HG03139 (cell line): ENCODE results near the gene ASTN2.

ENCODE experiments used
- ATAC-seq: cut with Tn5 transposase; IDR thresholded peaks from one replicate; pipeline ENCODE4 v1.9.1; 2021; ENCODE audit not compliant: unreplicated experiment

The ASTN2 gene

GRCh38 chr9:116647515-116647809, 767.4 kb downstream of the ASTN2 start:
- ATAC-seq: no peak

DNA sequence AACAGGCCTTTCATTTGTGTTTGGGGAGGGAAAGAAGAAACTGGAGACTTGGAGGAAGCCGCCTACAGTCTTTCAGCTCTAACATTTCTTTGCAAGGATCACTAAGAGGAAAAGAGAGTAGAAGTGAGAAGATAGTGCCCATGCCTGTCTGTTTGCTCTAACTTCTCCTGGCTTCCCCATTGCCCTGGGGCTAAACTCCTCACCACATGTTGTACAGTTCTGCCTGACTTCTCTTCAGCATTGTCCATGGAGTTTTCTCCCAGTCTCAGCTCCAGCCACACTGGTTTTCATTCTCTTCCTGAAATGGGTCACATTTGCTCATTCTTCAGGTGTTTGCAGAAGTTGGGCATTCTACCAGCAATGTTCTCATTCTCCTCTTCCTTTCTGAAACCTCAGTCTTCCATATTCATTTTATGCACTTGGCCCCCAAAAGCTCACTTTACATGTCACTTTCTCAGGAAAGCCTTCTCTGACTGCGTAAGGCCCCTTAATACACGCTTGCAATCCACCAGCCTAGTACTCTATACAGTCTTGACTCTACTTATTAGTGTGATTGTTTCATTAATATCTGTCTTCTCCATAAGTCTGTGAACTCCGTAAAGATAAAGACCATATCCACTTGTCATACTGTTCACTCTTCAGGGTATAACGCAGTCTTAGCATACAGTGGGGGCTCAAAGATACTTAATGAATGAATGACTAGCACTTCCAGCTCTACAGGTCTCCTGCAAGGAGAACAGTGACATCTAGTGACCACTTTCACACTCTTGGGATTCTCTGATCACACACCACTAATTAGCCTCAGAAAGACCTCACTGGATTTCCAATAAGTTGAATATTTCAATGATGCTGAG, 768.0 kb downstream of the ASTN2 start:
- no peak for ATAC-seq

DNA sequence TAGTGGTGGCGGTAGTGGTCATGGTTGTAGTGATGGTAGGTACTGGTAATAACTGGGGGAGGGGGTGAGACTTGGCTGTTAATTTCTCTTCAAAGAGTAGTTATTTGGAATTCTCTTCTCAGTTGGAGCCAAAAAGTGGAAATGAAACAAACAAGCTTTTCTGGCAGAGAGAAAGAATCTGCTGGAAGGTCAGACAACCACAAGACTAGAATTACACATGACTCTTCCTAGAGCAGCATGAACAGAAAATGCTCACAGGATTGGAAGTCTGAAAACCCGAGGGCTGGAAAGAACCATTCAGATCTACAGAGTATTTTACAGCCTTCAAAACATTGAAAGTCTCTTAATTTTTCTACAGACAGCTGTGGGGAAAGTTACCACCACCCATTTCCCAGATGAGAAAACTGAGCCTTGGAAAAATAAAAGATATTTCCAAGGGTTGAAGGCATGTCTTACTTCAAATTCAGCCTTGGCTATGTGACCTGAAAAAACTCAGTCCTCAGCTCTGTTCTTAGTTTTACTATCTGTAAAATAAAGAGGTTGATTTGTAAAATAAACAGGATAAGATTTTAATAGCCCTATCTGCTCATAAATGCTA, 770.7 kb downstream of the ASTN2 start:
- no peak for ATAC-seq

- no peak for ATAC-seq
Observed at GRCh38 chr9:116643691-116644090, 771.2 kb downstream of the ASTN2 start.

DNA sequence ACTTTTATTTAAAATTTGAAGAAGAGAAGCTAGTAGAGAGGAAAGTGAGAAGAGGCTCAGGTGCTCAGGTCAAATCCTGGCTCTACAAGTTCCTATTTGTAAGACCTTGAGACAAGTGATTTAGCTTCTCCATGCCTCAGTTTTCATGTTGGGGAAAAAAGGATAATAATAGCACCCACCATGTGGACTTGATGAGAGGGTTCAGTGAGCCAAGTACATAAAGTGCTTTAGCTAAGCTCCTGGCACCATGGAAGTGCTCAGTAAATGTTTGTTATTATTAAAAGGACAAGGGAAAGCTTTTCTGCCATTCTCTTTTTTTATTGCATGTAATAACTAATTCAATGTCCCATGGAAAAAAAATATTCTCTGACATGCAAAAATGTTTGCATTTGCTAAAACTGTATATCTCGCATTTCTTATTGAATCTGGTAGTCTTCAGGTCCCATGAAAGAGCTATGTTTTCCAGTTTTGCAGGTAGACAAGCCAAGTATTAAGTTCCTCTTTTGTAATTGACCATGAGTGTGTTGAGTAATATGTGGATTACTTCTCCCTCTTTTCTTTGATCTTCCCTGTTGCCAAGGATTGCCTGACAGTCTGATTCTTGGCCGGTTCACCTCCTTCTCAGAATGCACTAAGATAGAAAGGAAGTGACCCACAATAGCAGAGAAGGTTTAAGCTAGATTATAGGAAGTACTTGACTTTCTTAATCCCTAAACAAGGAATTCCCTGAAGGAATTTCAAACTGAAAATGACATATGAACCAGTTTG, 773.4 kb downstream of the ASTN2 start:
- no peak for ATAC-seq

DNA sequence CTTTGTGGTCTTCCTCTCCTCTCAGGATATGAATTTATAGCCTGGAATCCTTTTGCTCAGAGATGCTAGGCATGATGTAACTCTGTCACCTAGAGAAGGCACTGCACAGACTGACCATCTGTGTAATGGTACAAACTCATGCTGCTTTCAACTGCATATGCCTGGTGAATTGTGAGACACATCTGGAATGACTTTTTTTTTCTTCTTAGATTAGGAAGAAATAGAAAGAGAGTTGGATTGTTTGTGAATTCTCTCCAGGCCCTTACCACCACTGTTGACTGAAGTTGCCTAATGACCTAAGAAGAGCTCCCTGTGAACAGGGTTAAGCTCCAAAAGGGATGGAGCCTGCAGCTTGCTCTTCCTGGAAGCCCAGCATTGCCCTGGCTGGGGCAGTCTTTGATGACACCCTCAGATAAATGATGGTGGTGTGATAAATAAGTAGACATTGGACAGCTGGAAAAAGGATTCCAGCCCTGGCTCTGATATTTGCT, 775.6 kb downstream of the ASTN2 start:
- no peak for ATAC-seq

DNA sequence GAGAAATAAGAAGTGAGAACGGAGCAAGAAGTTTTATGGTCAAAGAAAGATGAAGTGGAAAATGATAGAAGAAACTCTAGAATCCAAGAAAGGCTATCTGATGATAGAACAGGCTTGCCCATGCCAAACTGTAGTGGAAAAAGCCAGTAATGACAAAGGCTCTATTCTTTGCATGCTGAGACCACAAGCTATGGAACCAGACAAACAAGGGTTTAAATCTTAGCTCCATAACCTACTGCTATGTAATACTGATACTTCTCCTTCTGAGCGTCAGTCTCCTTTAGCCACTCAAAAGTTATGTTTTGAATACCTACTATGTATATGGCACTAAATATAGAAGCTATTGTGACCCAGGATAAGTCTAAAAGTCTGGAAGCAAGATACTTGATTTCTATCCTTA, 778.9 kb downstream of the ASTN2 start:
- ATAC-seq: no peak

DNA sequence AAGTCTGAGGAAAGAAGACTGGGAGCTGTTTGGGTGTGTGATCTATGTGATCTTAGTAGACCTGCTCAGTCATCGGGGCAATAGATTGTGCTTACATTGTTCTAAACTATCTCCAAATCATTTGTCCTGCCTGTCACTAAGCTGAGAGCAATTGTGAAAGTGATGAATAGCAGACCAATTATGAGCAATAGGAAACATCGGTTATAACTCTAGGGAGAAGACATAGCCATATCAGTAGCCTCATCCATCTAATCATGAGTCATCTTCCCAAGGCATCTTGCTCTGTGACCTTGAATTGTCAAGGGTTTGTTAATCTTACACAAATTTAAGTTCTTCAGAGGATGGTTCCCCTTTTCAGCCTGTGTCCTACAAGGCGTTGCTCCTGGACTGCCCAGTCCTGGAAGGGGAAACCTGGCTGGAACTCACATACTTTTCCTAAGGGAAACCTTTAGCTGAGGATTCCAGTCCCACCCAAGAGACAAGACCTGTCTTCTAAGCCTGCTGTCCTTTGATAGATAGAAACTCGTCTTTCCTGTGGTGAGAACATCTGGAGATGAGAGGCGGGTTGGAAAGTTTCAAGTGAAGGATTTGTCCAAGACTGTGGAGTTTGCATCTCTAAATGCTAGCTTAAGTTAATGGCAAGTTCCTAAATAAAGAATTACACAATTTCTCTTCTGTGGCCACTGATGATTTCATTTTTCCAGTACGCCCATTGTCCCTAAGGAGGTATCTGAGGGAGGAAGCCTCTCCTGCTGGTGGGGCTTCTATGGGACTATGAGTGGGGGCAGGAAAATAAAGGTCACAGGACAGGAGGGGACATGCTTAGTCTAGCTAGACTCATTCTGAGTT, 781.6 kb downstream of the ASTN2 start:
- no peak for ATAC-seq

- no peak for ATAC-seq
Observed at GRCh38 chr9:116629634-116630033, 785.2 kb downstream of the ASTN2 start.

GRCh38 chr9:116628716-116629115, 786.1 kb downstream of the ASTN2 start:
- ATAC-seq: no peak

GRCh38 chr9:116627433-116627832, 787.4 kb downstream of the ASTN2 start:
- no peak for ATAC-seq

- ATAC-seq: no peak
Observed at GRCh38 chr9:116626762-116627161, 788.1 kb downstream of the ASTN2 start.

- no peak for ATAC-seq
Observed at GRCh38 chr9:116623715-116624114, 791.1 kb downstream of the ASTN2 start.

GRCh38 chr9:116617389-116617788, 797.5 kb downstream of the ASTN2 start:
- no peak for ATAC-seq

- no peak for ATAC-seq
Observed at GRCh38 chr9:116616304-116616914, 798.4 kb downstream of the ASTN2 start.

DNA sequence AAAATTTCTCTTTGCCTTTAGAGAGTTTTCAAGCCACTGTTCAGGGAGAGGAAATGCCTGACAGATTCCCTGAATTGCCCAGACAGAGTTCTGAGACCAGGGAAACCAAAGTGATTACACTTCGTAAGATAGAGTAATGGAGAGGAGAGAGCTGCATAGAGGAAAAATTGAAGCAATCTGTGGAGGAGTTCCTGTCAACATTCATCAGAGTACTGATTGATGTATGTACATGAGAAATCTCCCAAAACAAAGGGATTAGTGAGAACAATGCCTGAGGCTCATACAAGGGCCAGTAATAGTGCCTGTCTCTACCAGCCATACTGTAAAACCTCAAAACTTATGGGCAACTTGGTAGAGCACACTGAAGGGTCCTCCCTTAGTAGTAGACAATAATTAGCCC, 806.8 kb downstream of the ASTN2 start:
- ATAC-seq: no peak

- ATAC-seq: no peak
Observed at GRCh38 chr9:116605904-116606341, 808.9 kb downstream of the ASTN2 start.

GRCh38 chr9:116605060-116605459, 809.8 kb downstream of the ASTN2 start:
- no peak for ATAC-seq

DNA sequence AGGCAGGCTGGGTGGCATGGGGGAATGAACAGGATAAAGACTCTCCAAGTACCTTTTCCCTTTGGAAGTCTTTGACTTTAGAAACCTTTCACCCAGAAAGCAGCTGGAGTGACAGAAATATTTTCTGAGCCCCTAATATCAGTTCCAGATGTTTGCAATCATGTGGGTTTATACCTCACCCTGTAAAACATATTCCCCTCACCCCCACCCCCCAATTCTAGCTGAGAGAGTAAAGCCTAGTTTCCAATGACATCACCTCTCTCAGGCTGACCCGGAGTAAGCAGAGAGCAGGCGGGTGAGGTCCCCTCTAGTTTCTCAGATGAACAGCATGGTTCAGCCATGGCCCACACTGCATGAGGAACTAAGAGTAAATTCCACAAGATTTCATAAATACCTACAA, 810.6 kb downstream of the ASTN2 start:
- ATAC-seq: no peak

- no peak for ATAC-seq
Observed at GRCh38 chr9:116599342-116599884, 815.4 kb downstream of the ASTN2 start.
